ENCODE measurements around the gene WWOX. TPM values are rescaled to one million over a fixed set of nuclear protein-coding genes. Genes with fewer than 3 reads are reported as not detected.
"Not testable (repeated sequence)": the region's sequence is repeated elsewhere in the genome, so short reads cannot be mapped to it uniquely, and the experiment has no call there.

Gene WWOX
- 10 to 100 TPM; 11.7 to 18.0 (median 13.8) TPM for total RNA-seq
- long read RNA-seq, donor 1, partial matches to known transcripts = 0 of 14 reads
- long read RNA-seq, donor 1, other reads (novel, unspliced or antisense) = 9 of 14 reads
- long read RNA-seq, donor 2, partial matches to known transcripts = 0 of 6 reads
- long read RNA-seq, donor 2, other reads (novel, unspliced or antisense) = 4 of 6 reads

DNA sequence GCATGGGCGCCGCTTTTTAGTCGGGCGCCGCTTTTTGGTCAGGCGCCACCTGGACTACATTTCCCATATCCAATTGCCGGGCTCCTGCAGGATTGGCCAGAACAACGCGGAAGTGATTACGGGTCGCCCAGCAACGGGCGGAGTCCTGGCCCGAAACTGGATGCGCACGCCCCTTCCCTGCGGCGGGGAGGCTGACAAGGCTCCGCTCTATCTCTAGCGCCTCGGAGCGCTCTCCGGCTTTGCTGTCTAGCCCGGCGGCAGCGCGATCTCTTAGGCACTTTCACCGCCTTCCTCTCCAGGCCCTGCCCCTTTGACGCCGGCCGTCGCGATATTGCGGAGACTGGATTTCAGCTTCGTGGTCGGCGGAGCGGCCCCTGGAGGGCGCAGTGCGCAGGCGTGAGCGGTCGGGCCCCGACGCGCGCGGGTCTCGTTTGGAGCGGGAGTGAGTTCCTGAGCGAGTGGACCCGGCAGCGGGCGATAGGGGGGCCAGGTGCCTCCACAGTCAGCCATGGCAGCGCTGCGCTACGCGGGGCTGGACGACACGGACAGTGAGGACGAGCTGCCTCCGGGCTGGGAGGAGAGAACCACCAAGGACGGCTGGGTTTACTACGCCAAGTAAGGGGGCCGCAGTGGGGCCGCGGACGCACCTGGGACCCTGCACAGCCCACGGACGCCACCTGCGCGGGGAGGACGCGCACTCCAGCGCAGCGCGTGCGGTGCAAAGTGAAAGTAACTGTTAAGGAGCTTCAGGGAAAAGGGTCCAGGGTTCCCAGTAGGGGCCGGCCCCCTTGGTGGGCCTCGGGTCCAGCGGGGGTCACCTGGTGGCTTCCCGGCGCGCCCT, at the start of gene WWOX:
TSS of gene WWOX (plus strand) at position 384 of the 841 bp plus-strand sequence.
- ATAC-seq (peak; percentile 97), DNase-seq (peak; percentile 98 to 99 (median 98))
- intact Hi-C loops (cut with DNase I, micrococcal nuclease) = no loop called here
- TF ChIP-seq, protein P1, sequence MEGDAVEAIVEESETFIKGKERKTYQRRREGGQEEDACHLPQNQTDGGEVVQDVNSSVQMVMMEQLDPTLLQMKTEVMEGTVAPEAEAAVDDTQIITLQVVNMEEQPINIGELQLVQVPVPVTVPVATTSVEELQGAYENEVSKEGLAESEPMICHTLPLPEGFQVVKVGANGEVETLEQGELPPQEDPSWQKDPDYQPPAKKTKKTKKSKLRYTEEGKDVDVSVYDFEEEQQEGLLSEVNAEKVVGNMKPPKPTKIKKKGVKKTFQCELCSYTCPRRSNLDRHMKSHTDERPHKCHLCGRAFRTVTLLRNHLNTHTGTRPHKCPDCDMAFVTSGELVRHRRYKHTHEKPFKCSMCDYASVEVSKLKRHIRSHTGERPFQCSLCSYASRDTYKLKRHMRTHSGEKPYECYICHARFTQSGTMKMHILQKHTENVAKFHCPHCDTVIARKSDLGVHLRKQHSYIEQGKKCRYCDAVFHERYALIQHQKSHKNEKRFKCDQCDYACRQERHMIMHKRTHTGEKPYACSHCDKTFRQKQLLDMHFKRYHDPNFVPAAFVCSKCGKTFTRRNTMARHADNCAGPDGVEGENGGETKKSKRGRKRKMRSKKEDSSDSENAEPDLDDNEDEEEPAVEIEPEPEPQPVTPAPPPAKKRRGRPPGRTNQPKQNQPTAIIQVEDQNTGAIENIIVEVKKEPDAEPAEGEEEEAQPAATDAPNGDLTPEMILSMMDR (IDR thresholded peaks at IDR 0.05) = peak; percentile 14
- no peaks in the 10 kb centered on the region for H3K36me3 ChIP-seq (ENCODE audit: low read depth)
- peak within 1 kb of the TSS; percentile 72 for H3K4me3 ChIP-seq
- H3K4me1 ChIP-seq (ENCODE audit: low read depth) = peaks cover 7% of the 10 kb centered on the region
- no peaks in the 10 kb centered on the region for H3K9me3 ChIP-seq

GRCh38 chr16:78050734-78051400, 48.6 kb upstream of the WWOX start:
- Histone ChIP-seq H3K4me3 (no peak overlapping the region), H3K4me1 (ENCODE audit: low read depth) (no peaks in the 10 kb centered on the region), H3K9me3 (no peaks in the 10 kb centered on the region), H3K36me3 (ENCODE audit: low read depth) (no peaks in the 10 kb centered on the region)
- no peak for DNase-seq
- no peak for ATAC-seq
- TF ChIP-seq, protein P1 (IDR thresholded peaks at IDR 0.05) = no peak
- intact Hi-C loops (cut with DNase I, micrococcal nuclease) = no loop called here

DNA sequence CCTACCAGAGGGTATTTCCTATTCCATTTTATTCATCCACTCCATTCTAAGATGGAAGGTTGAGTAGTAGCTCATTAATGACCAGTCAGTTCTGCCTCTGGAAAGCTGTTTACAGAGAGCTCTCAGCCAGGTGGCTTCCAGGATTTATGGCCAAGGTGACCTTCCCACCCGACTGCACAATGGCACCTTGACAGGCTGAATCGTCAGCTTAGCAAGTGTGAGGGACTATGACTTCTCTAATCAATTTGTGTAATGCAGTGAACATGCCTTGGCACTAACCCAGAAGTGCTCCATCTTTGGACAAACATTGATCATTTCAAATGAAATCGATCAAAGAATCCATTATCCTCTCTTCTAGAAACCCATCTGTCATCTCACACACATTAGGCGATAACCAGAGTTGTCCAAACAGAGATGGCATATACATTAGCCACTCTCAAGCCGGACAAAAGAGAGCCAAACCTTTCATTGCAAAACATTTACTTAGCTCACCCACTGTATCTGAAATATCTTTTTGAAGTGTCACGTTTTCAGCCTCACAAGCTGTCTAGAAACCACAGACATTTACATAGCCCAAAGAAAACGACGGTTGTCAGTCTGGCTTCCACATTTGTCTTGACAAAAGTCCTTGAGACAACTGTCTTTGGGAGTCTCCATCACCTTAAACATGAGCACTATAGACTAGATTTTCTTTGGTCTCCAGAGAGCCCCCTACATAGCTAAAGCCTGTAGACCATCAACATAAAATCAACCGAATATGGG, 41.5 kb upstream of the WWOX start:
- Histone ChIP-seq H3K9me3 (no peaks in the 10 kb centered on the region), H3K36me3 (ENCODE audit: low read depth) (no peaks in the 10 kb centered on the region), H3K4me3 (no peak overlapping the region), H3K4me1 (ENCODE audit: low read depth) (no peaks in the 10 kb centered on the region)
- DNase-seq (no peak), ATAC-seq (no peak)
- intact Hi-C loops (cut with DNase I, micrococcal nuclease) = no loop called here
- TF ChIP-seq, protein P1 (IDR thresholded peaks at IDR 0.05) = no peak

DNA sequence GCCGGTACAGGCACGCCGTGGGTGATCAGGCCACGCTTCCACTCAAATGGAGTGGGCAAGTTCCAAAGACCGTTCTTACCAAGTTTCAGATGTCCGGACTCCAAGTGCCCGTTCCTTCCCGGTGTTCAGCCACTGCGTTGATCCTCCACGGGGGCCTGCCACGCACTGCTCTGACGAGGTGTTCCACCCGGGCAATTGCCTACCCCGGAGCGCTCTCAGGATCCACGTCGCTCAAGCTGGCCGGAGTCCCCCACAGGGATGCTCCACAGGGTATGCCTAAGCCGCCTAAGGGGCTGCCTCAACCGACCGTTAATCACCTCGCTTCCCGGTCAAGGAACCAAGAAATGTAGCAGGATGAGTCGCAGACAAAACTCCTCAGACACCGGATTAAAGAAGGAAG, 39.6 kb upstream of the WWOX start:
- H3K4me1 ChIP-seq (ENCODE audit: low read depth); ATAC-seq; DNase-seq; intact Hi-C loops (cut with DNase I, micrococcal nuclease); H3K4me3 ChIP-seq; H3K36me3 ChIP-seq (ENCODE audit: low read depth); H3K9me3 ChIP-seq: not testable (repeated sequence)

GRCh38 chr16:78060295-78060694, 39.2 kb upstream of the WWOX start:
- Histone ChIP-seq H3K9me3 (no peaks in the 10 kb centered on the region), H3K36me3 (ENCODE audit: low read depth) (no peaks in the 10 kb centered on the region), H3K4me3 (no peak overlapping the region), H3K4me1 (ENCODE audit: low read depth) (no peaks in the 10 kb centered on the region)
- TF ChIP-seq, protein P1 (IDR thresholded peaks at IDR 0.05) = no peak
- DNase-seq (no peak), ATAC-seq (no peak)
- intact Hi-C loops (cut with DNase I, micrococcal nuclease) = no loop called here
